RCC 7860 (cell line): ENCODE measurements around the gene SLC29A3.

ENCODE experiments used
- DNase-seq: peaks from one replicate; pipeline ENCODE4 v3.0.0-alpha.2; 2015; ENCODE audit warnings: low spot score
- FAIRE-seq: peaks from 2 replicates; lab custom pipeline; 2012; peaks lifted over from hg19 to GRCh38; lab: Jason Lieb, UNC

The SLC29A3 gene

GRCh38 chr10:71389768-71390460, 70.9 kb downstream of the SLC29A3 start:
- no peak for FAIRE-seq

GRCh38 chr10:71390461-71390835, 71.4 kb downstream of the SLC29A3 start:
- DNase-seq (no peak), FAIRE-seq (no peak)

More at GRCh38 chr10:71389768-71390460, 70.9 kb downstream of the SLC29A3 start:
- no peak for DNase-seq

- FAIRE-seq (no peak), DNase-seq (no peak)
These were observed 72.0 kb downstream of the SLC29A3 start for GRCh38 chr10:71390921-71391690.

GRCh38 chr10:71391701-71392100, 72.6 kb downstream of the SLC29A3 start:
- no peak for DNase-seq
- FAIRE-seq: no peak

- DNase-seq (no peak), FAIRE-seq (no peak)
These were observed 73.2 kb downstream of the SLC29A3 start for GRCh38 chr10:71392292-71392691.

GRCh38 chr10:71392791-71393781, 74.0 kb downstream of the SLC29A3 start:
- no peak for DNase-seq

GRCh38 chr10:71393841-71394475, 74.9 kb downstream of the SLC29A3 start:
- DNase-seq: no peak
- FAIRE-seq: no peak

More at GRCh38 chr10:71392791-71393781, 74.0 kb downstream of the SLC29A3 start:
- no peak for FAIRE-seq

GRCh38 chr10:71394926-71395562, 76.0 kb downstream of the SLC29A3 start:
- DNase-seq (no peak), FAIRE-seq (no peak)

- FAIRE-seq (no peak), DNase-seq (no peak)
These were observed 76.6 kb downstream of the SLC29A3 start for GRCh38 chr10:71395621-71396020.

GRCh38 chr10:71396084-71396710, 77.1 kb downstream of the SLC29A3 start:
- DNase-seq: no peak
- no peak for FAIRE-seq

GRCh38 chr10:71396711-71397295, 77.7 kb downstream of the SLC29A3 start, which contains the start of gene CDH23:
Gene CDH23 (plus strand): TSS chr10:71396920. CDS start chr10:71439832, 42,912 bp downstream.
- DNase-seq: no peak

GRCh38 chr10:71397296-71398212, 78.5 kb downstream of the SLC29A3 start:
- no peak for DNase-seq
- FAIRE-seq: no peak

More at GRCh38 chr10:71396711-71397295, 77.7 kb downstream of the SLC29A3 start, which contains the start of gene CDH23:
- no peak for FAIRE-seq

- DNase-seq (no peak), FAIRE-seq (no peak)
These were observed 79.9 kb downstream of the SLC29A3 start for GRCh38 chr10:71398976-71399375.

- DNase-seq (no peak), FAIRE-seq (no peak)
These were observed 80.9 kb downstream of the SLC29A3 start for GRCh38 chr10:71399946-71400345.

GRCh38 chr10:71401056-71401455, 82.0 kb downstream of the SLC29A3 start:
- DNase-seq: no peak
- no peak for FAIRE-seq

GRCh38 chr10:71402005-71402404, 82.9 kb downstream of the SLC29A3 start:
- no peak for DNase-seq
- FAIRE-seq: no peak

- no peak for FAIRE-seq
- DNase-seq: no peak
These were observed 85.6 kb downstream of the SLC29A3 start for GRCh38 chr10:71404503-71405295.
